Activated B cell treated with CpG ODN at 0.5 μM for 24 hours (primary cell): ENCODE results near the gene GNG3. TPM values are rescaled to one million over a fixed set of nuclear protein-coding genes. Genes with fewer than 3 reads are reported as not detected.
A peak's percentile ranks its signal among the peaks of the same experiment; 100 is the strongest.

Experiments used
- ATAC-seq: fragments of 200-7000 bp; cut with Tn5 transposase; one replicate; pipeline ENCODE4 v1.10.0; 2021; ENCODE audit warnings: low read depth, mild to moderate bottlenecking, moderate library complexity
- CTCF ChIA-PET: fragments of 350-600 bp; sonication (Branson Sonifier 250); formaldehyde crosslinking; loops from one replicate; lab custom pipeline; 2021; ENCODE audit warnings: antibody characterized with exemption; lab: Charles Lee
- POLR2A ChIA-PET: fragments of 350-600 bp; sonication (Branson Sonifier 250); formaldehyde crosslinking; loops from one replicate; lab custom pipeline; 2021; ENCODE audit warnings: antibody characterized with exemption; lab: Charles Lee
- DNase-seq: peaks from one replicate; pipeline ENCODE4 v3.0.0; 2022
- H3K27ac Mint-ChIP-seq: one replicate; pipeline ENCODE4 v1.8.0; 2020; ENCODE audit warnings: mixed read lengths
- H3K27me3 Mint-ChIP-seq: one replicate; pipeline ENCODE4 v1.8.0; 2021; ENCODE audit warnings: mixed read lengths
- H3K36me3 Mint-ChIP-seq: one replicate; pipeline ENCODE4 v1.8.0; 2021; ENCODE audit warnings: low read depth, mixed read lengths
- H3K4me1 Mint-ChIP-seq: one replicate; pipeline ENCODE4 v1.8.0; 2021; ENCODE audit warnings: mixed read lengths
- H3K4me3 Mint-ChIP-seq: one replicate; pipeline ENCODE4 v1.8.0; 2020; ENCODE audit warnings: mild to moderate bottlenecking, mixed read lengths
- H3K9me3 Mint-ChIP-seq: one replicate; pipeline ENCODE4 v1.8.0; 2020; ENCODE audit warnings: mixed read lengths
- CTCF ChIP-seq: fragments of 200-600 bp; IDR thresholded peaks from one replicate; pipeline ENCODE4 v1.8.0; 2022; ENCODE audit warnings: antibody characterized with exemption, mild to moderate bottlenecking
- intact Hi-C: fragments of 100-400 bp; cut with micrococcal nuclease; formaldehyde crosslinking; loops from one replicate; pipeline ENCODE4 v1.15.1; 2024
- total RNA-seq: library from RNA; stranded (reverse); gene quantifications from 2 replicates; pipeline ENCODE4 v1.2.3, GENCODE V29; 2022

GNG3 gene
- total RNA-seq, 1 donor from 2014 or later, result 1.8 TPM

GRCh38 chr11:62706850-62707247 lies 627 bp upstream of the GNG3 start:
- H3K27me3 Mint-ChIP-seq, result no peaks in the 10 kb centered on the region
- no peak for TF ChIP-seq CTCF
- POLR2A ChIA-PET, result interaction anchor here (0.6 to 8.0 kb wide), 23 partner anchors 13 to 174 kb away, joined by 3 to 188 read pairs (median 9); partner anchors contain the start of genes B3GAT3, C11orf98, CSKMT and EEF1G
- DNase-seq, result no peak
- CTCF ChIA-PET, result interaction anchor here (1.0 to 1.6 kb wide), 2 partner anchors 42 to 174 kb away, joined by 3 to 5 read pairs; partner anchors contain the start of genes C11orf98, CSKMT and SLC3A2
- intact Hi-C loops, result loop anchor here (1.0 to 2.0 kb wide), 3 partner anchors 28 to 174 kb away; partner anchors contain the start of genes GANAB and UBXN1
- peaks cover 26% of the 10 kb centered on the region for H3K36me3 Mint-ChIP-seq
- no peak for ATAC-seq
- peak overlapping the region; percentile 99 for H3K27ac Mint-ChIP-seq
- H3K4me3 Mint-ChIP-seq, result peak overlapping the region; percentile 92
- H3K4me1 Mint-ChIP-seq, result peaks cover 49% of the 10 kb centered on the region
- H3K9me3 Mint-ChIP-seq, result no peaks in the 10 kb centered on the region

GRCh38 chr11:62708392-62708791 lies 916 bp downstream of the GNG3 start:
- no peak for TF ChIP-seq CTCF
- CTCF ChIA-PET, result no interaction called here
- peak overlapping the region; percentile 99 for H3K27ac Mint-ChIP-seq
- POLR2A ChIA-PET, result interaction anchor here (0.9 to 8.0 kb wide), 25 partner anchors 10 to 279 kb away, joined by 3 to 188 read pairs (median 17); partner anchors contain the start of genes B3GAT3, C11orf98, CSKMT and EEF1G
- peaks cover 63% of the 10 kb centered on the region for H3K4me1 Mint-ChIP-seq
- no peaks in the 10 kb centered on the region for H3K9me3 Mint-ChIP-seq
- no peak for ATAC-seq
- DNase-seq, result no peak
- H3K27me3 Mint-ChIP-seq, result no peaks in the 10 kb centered on the region
- intact Hi-C loops, result loop anchor here (2.0 kb wide), 1 partner anchor 916 kb away; the partner anchor contains the start of genes FEN1 and TMEM258
- peaks cover 34% of the 10 kb centered on the region for H3K36me3 Mint-ChIP-seq
- H3K4me3 Mint-ChIP-seq, result peak overlapping the region; percentile 96

- CTCF ChIA-PET, result interaction anchor here (0.9 kb wide), 1 partner anchor 116 kb away, joined by 3 read pairs; no protein-coding TSS in a partner anchor
- peaks cover 64% of the 10 kb centered on the region for H3K4me1 Mint-ChIP-seq
- H3K27me3 Mint-ChIP-seq, result no peaks in the 10 kb centered on the region
- H3K9me3 Mint-ChIP-seq, result no peaks in the 10 kb centered on the region
- POLR2A ChIA-PET, result interaction anchor here (0.5 to 8.0 kb wide), 32 partner anchors 9 to 1562 kb away, joined by 3 to 188 read pairs (median 13); partner anchors contain the start of genes B3GAT3, C11orf98, CSKMT and EEF1G
- ATAC-seq (peak; percentile 3), DNase-seq (peak; percentile 25)
- peak overlapping the region; percentile 99 for H3K27ac Mint-ChIP-seq
- peak overlapping the region; percentile 96 for H3K4me3 Mint-ChIP-seq
- no peak for TF ChIP-seq CTCF
- intact Hi-C loops, result loop anchor here (1.0 to 2.0 kb wide), 10 partner anchors 19 to 916 kb away; partner anchors contain the start of genes C11orf98, CSKMT, FEN1 and HNRNPUL2
- peaks cover 38% of the 10 kb centered on the region for H3K36me3 Mint-ChIP-seq
Observed at GRCh38 chr11:62708793-62709192, 1.3 kb downstream of the GNG3 start.

GRCh38 chr11:62709247-62710000 lies 1.9 kb downstream of the GNG3 start:
- DNase-seq (peak; percentile 83), ATAC-seq (peak; percentile 77)
- Mint-ChIP-seq H3K4me1 (peaks cover 64% of the 10 kb centered on the region), H3K4me3 (peak overlapping the region; percentile 96), H3K36me3 (peaks cover 44% of the 10 kb centered on the region), H3K9me3 (no peaks in the 10 kb centered on the region), H3K27ac (peak overlapping the region; percentile 99), H3K27me3 (no peaks in the 10 kb centered on the region)
- POLR2A ChIA-PET, result interaction anchor here (0.5 to 8.0 kb wide), 34 partner anchors 9 to 1562 kb away, joined by 3 to 188 read pairs (median 12); partner anchors contain the start of genes B3GAT3, C11orf98, CSKMT and EEF1G
- intact Hi-C loops, result loop anchor here (1.0 to 2.0 kb wide), 10 partner anchors 18 to 917 kb away; partner anchors contain the start of genes C11orf98, CSKMT, FEN1 and HNRNPUL2
- CTCF ChIA-PET, result interaction anchor here (0.7 to 0.9 kb wide), 2 partner anchors 117 to 118 kb away, joined by 3 read pairs; partner anchors contain the start of gene TUT1
- TF ChIP-seq CTCF, result no peak
